ENCODE results near the gene GNG12.

GNG12 gene

GRCh38 chr1:67839826-67840225 lies 6.6 kb upstream of the GNG12 start:
- no peak for DNase-seq

- DNase-seq: no peak
Observed at GRCh38 chr1:67838180-67838910, 5.1 kb upstream of the GNG12 start.

GRCh38 chr1:67836769-67837168 lies 3.5 kb upstream of the GNG12 start:
- DNase-seq: no peak

- no peak for DNase-seq
Observed at GRCh38 chr1:67835663-67836452, 2.6 kb upstream of the GNG12 start.

- DNase-seq: no peak
Observed at GRCh38 chr1:67834246-67834877, 1.1 kb upstream of the GNG12 start.

GRCh38 chr1:67833602-67833940 lies 304 bp upstream of the GNG12 start:
- DNase-seq: no peak

GRCh38 chr1:67831850-67832513 lies 1.3 kb downstream of the GNG12 start:
- DNase-seq: no peak

- DNase-seq: no peak
Observed at GRCh38 chr1:67830928-67831830, 2.1 kb downstream of the GNG12 start.

GRCh38 chr1:67830226-67830625 lies 3.0 kb downstream of the GNG12 start:
- DNase-seq: no peak

GRCh38 chr1:67827688-67828087 lies 5.6 kb downstream of the GNG12 start:
- no peak for DNase-seq

GRCh38 chr1:67825591-67825990 lies 7.7 kb downstream of the GNG12 start:
- DNase-seq: no peak

- no peak for DNase-seq
Observed at GRCh38 chr1:67824766-67825165, 8.5 kb downstream of the GNG12 start.

- DNase-seq: no peak
Observed at GRCh38 chr1:67823615-67824014, 9.7 kb downstream of the GNG12 start.

GRCh38 chr1:67821263-67821662 lies 12.0 kb downstream of the GNG12 start:
- no peak for DNase-seq

GRCh38 chr1:67818725-67819301 lies 14.5 kb downstream of the GNG12 start:
- DNase-seq: no peak

GRCh38 chr1:67818162-67818561 lies 15.1 kb downstream of the GNG12 start:
- no peak for DNase-seq

GRCh38 chr1:67817319-67817718 lies 15.9 kb downstream of the GNG12 start:
- no peak for DNase-seq

- DNase-seq: no peak
Observed at GRCh38 chr1:67816506-67816905, 16.8 kb downstream of the GNG12 start.

- no peak for DNase-seq
Observed at GRCh38 chr1:67816095-67816475, 17.2 kb downstream of the GNG12 start.

- no peak for DNase-seq
Observed at GRCh38 chr1:67815303-67816094, 17.8 kb downstream of the GNG12 start.

- no peak for DNase-seq
Observed at GRCh38 chr1:67814121-67814772, 19.0 kb downstream of the GNG12 start.
